ENCODE data around the gene RNF222.
A peak's percentile ranks its signal among the peaks of the same experiment; 100 is the strongest.

The RNF222 gene

GRCh38 chr17:8397636-8398035 is at the start of gene RNF222:
Gene RNF222 (minus strand): TSS chr17:8397827. CDS start chr17:8393461, 4,366 bp downstream.
- DNase-seq: no peak

- no peak for DNase-seq
These were observed 47.9 kb upstream of the RNF222 start for GRCh38 chr17:8445536-8445935.

GRCh38 chr17:8444494-8444893 is 46.9 kb upstream of the RNF222 start:
- peak; percentile 61 for DNase-seq

- DNase-seq: no peak
These were observed 46.1 kb upstream of the RNF222 start for GRCh38 chr17:8443756-8444155.

- DNase-seq: no peak
These were observed 44.7 kb upstream of the RNF222 start for GRCh38 chr17:8442310-8442709.

GRCh38 chr17:8441690-8442089 is 44.1 kb upstream of the RNF222 start:
- no peak for DNase-seq

- no peak for DNase-seq
These were observed 42.1 kb upstream of the RNF222 start for GRCh38 chr17:8439681-8440080.

- no peak for DNase-seq
These were observed 40.8 kb upstream of the RNF222 start for GRCh38 chr17:8438441-8438840.

- DNase-seq: no peak
These were observed 39.2 kb upstream of the RNF222 start for GRCh38 chr17:8436844-8437171.

- DNase-seq: peak; percentile 83
These were observed 38.7 kb upstream of the RNF222 start for GRCh38 chr17:8436169-8436843.

- peak; percentile 99 for DNase-seq
These were observed 37.9 kb upstream of the RNF222 start, which contains the start of gene NDEL1 for GRCh38 chr17:8435245-8436168. Gene NDEL1 (plus strand): TSS chr17:8435884. CDS start chr17:8444272, 8,388 bp downstream.

GRCh38 chr17:8430966-8431365 is 33.3 kb upstream of the RNF222 start:
- no peak for DNase-seq

GRCh38 chr17:8426802-8427201 is 29.2 kb upstream of the RNF222 start:
- no peak for DNase-seq

- no peak for DNase-seq
These were observed 28.6 kb upstream of the RNF222 start for GRCh38 chr17:8426094-8426720.

GRCh38 chr17:8421571-8421970 is 23.9 kb upstream of the RNF222 start:
- DNase-seq: no peak

GRCh38 chr17:8420041-8420934 is 22.7 kb upstream of the RNF222 start:
- peak; percentile 99 for DNase-seq

- no peak for DNase-seq
These were observed 21.7 kb upstream of the RNF222 start for GRCh38 chr17:8419305-8419704.

- no peak for DNase-seq
These were observed 20.8 kb upstream of the RNF222 start for GRCh38 chr17:8418471-8418870.

GRCh38 chr17:8417806-8418205 is 20.2 kb upstream of the RNF222 start:
- no peak for DNase-seq

- DNase-seq: no peak
These were observed 16.3 kb upstream of the RNF222 start for GRCh38 chr17:8413938-8414337.

GRCh38 chr17:8413328-8413727 is 15.7 kb upstream of the RNF222 start:
- no peak for DNase-seq

GRCh38 chr17:8412089-8412488 is 14.5 kb upstream of the RNF222 start:
- DNase-seq: peak; percentile 90

GRCh38 chr17:8410883-8411238 is 13.2 kb upstream of the RNF222 start:
- no peak for DNase-seq
